MM.1S (cell line): ENCODE data around the gene TMEM238.
"Not testable (repeated sequence)": the region's sequence is repeated elsewhere in the genome, so short reads cannot be mapped to it uniquely, and the experiment has no call there.

Experiments
- DNase-seq: peaks from one replicate; pipeline ENCODE4 v3.0.0-alpha.2; 2015
- H2AFZ ChIP-seq: fragments of 300-600 bp; sonication (generic); 2 replicates; pipeline ENCODE4 v1.6.0; 2016; ENCODE audit warnings: antibody characterized with exemption, low read length
- H3F3A ChIP-seq: fragments of 300-600 bp; sonication (generic); 2 replicates; pipeline ENCODE4 v1.6.1; 2016; ENCODE audit warnings: mild to moderate bottlenecking, antibody characterized with exemption, low read length, moderate library complexity, mixed read lengths; ENCODE audit not compliant: insufficient read depth
- H3K27ac ChIP-seq: fragments of 300-600 bp; sonication (generic); 2 replicates; pipeline ENCODE4 v1.5.1; 2016; ENCODE audit warnings: mild to moderate bottlenecking, low read length
- H3K27me3 ChIP-seq: fragments of 300-600 bp; sonication (generic); replicated peaks from 2 replicates; pipeline ENCODE4 v1.6.0; 2016; ENCODE audit warnings: low read length; ENCODE audit not compliant: insufficient read depth
- H3K36me3 ChIP-seq: fragments of 300-600 bp; sonication (generic); replicated peaks from 2 replicates; pipeline ENCODE4 v1.6.1; 2016; ENCODE audit warnings: mild to moderate bottlenecking, low read length, mixed read lengths; ENCODE audit not compliant: insufficient read depth
- H3K4me1 ChIP-seq: fragments of 300-600 bp; sonication (generic); 2 replicates; pipeline ENCODE4 v1.6.1; 2016; ENCODE audit warnings: low read length, mixed read lengths
- H3K4me2 ChIP-seq: fragments of 300-600 bp; sonication (generic); 2 replicates; pipeline ENCODE4 v1.6.0; 2016; ENCODE audit warnings: low read depth, low read length
- H3K4me3 ChIP-seq: fragments of 300-600 bp; sonication (generic); 2 replicates; pipeline ENCODE4 v1.5.1; 2016; ENCODE audit warnings: low read length, mixed read lengths
- H3K79me2 ChIP-seq: fragments of 300-600 bp; sonication (generic); 2 replicates; pipeline ENCODE4 v1.6.1; 2016; ENCODE audit warnings: mixed run types, low read length, mixed read lengths
- H3K9ac ChIP-seq: fragments of 300-600 bp; sonication (generic); 2 replicates; pipeline ENCODE4 v1.6.1; 2016; ENCODE audit warnings: low read length, mixed read lengths
- H3K9me2 ChIP-seq: fragments of 300-600 bp; sonication (generic); replicated peaks from 2 replicates; pipeline ENCODE4 v1.6.1; 2016; ENCODE audit warnings: mild to moderate bottlenecking, low read length, mixed read lengths; ENCODE audit not compliant: insufficient read depth
- H3K9me3 ChIP-seq: fragments of 300-600 bp; sonication (generic); replicated peaks from 2 replicates; pipeline ENCODE4 v1.6.1; 2016; ENCODE audit warnings: mild to moderate bottlenecking, low read length, mixed read lengths; ENCODE audit not compliant: insufficient read depth
- H4K20me1 ChIP-seq: fragments of 300-600 bp; sonication (generic); 2 replicates; pipeline ENCODE4 v1.6.1; 2016; ENCODE audit warnings: mild to moderate bottlenecking, low read length, moderate library complexity, mixed read lengths; ENCODE audit not compliant: insufficient read depth
- EZH2 ChIP-seq: fragments of 300-600 bp; sonication (generic); optimal IDR thresholded peaks from 2 replicates; pipeline ENCODE3; 2017; ENCODE audit warnings: low read depth, mild to moderate bottlenecking, antibody characterized with exemption, low read length, mixed read lengths
- EZH2phosphoT487 ChIP-seq: fragments of 300-600 bp; sonication (generic); IDR thresholded peaks from 2 replicates; pipeline ENCODE4 v1.6.1; 2018; ENCODE audit warnings: antibody characterized with exemption, low read length
- TF ChIP-seq, protein P1 (sequence below): fragments of 300-600 bp; sonication (generic); IDR thresholded peaks from 2 replicates; pipeline ENCODE4 v1.5.1; 2016; ENCODE audit warnings: antibody characterized with exemption, low read length, mixed read lengths

The TMEM238 gene

DNA sequence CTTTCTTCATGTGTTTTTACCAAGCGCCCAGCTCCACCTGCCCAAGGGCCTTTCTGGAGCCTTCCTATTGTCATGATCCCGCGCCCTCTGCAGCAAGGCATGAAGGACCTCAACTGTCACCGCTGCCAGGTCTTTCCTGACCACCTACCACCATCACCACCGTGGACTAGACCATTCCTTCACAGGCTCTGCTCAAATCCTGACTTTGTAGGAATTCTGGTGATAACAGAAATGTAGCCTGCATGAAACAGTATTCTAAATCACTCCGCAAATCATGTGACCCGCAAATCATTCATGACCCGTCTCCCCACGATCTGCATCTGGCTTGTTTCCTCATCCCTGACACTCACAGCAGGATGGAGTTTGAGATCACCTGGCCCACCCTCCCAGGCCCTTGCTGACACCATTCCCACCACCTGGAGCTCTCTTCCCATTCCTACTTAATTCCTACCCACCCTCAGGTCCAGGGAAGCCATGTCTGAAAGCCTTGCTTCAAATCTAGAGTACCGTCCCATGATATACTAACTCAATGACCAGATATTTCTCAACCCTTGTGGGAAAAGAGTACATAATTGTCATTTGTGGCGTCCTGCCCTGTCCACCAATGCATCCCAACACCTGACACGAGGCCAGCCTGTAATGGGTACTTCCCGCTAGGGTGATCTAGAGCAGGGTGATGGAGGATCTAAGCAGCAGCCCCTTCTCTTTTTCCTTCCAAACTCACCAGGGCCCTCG is 22.2 kb upstream of the TMEM238 start:
- Histone ChIP-seq H2AFZ (no peak overlapping the region), H3F3A (peaks cover 30% of the 10 kb centered on the region), H3K4me3 (peak overlapping the region; percentile 89), H3K9me3 (no peaks in the 10 kb centered on the region), H3K79me2 (peaks cover 46% of the 10 kb centered on the region), H4K20me1 (peaks cover 20% of the 10 kb centered on the region), H3K9me2 (no peaks in the 10 kb centered on the region), H3K4me2 (peak overlapping the region; percentile 98), H3K36me3 (peaks cover 17% of the 10 kb centered on the region), H3K27ac (no peak overlapping the region), H3K4me1 (peaks cover 20% of the 10 kb centered on the region), H3K27me3 (peaks cover 2% of the 10 kb centered on the region; the same call in 1 of the 2 replicates), H3K9ac (peak overlapping the region; percentile 91; the same call in 1 of the 2 replicates)
- TF ChIP-seq EZH2phosphoT487, result no peak
- TF ChIP-seq EZH2, result no peak
- TF ChIP-seq, protein P1, sequence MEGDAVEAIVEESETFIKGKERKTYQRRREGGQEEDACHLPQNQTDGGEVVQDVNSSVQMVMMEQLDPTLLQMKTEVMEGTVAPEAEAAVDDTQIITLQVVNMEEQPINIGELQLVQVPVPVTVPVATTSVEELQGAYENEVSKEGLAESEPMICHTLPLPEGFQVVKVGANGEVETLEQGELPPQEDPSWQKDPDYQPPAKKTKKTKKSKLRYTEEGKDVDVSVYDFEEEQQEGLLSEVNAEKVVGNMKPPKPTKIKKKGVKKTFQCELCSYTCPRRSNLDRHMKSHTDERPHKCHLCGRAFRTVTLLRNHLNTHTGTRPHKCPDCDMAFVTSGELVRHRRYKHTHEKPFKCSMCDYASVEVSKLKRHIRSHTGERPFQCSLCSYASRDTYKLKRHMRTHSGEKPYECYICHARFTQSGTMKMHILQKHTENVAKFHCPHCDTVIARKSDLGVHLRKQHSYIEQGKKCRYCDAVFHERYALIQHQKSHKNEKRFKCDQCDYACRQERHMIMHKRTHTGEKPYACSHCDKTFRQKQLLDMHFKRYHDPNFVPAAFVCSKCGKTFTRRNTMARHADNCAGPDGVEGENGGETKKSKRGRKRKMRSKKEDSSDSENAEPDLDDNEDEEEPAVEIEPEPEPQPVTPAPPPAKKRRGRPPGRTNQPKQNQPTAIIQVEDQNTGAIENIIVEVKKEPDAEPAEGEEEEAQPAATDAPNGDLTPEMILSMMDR, result no peak
- no peak for DNase-seq

DNA sequence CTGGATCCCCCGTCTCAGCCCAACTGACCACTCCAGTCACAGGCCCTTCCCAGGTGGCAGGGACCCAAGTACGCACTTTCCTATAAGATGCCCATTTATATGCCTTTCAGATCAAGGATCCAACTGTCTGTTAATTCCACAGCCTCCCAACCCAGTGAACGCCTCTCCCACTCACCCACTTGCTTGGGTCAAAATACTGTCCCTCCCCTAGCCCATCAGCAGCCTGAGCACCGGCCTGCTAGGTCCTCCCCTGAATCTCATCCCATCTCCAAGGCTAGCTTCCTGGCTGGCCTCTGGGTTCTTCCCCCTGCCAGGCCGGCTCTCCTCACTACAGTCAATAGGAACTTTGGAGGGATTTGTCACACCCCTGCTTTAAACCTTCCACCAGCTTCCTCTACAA is 21.5 kb upstream of the TMEM238 start:
- H3K36me3 ChIP-seq, result peaks cover 21% of the 10 kb centered on the region
- no peak for TF ChIP-seq EZH2phosphoT487
- TF ChIP-seq EZH2, result no peak
- no peaks in the 10 kb centered on the region for H3K27me3 ChIP-seq
- peaks cover 46% of the 10 kb centered on the region for H3K79me2 ChIP-seq
- peaks cover 34% of the 10 kb centered on the region for H3F3A ChIP-seq
- peaks cover 20% of the 10 kb centered on the region for H3K4me1 ChIP-seq
- H3K4me3 ChIP-seq, result peak overlapping the region; percentile 89
- peaks cover 20% of the 10 kb centered on the region for H4K20me1 ChIP-seq
- no peaks in the 10 kb centered on the region for H3K9me2 ChIP-seq
- no peak overlapping the region for H3K9ac ChIP-seq
- H3K27ac ChIP-seq, result no peak overlapping the region
- no peaks in the 10 kb centered on the region for H3K9me3 ChIP-seq
- DNase-seq, result no peak
- H3K4me2 ChIP-seq, result peak overlapping the region; percentile 98
- H2AFZ ChIP-seq, result no peak overlapping the region

DNA sequence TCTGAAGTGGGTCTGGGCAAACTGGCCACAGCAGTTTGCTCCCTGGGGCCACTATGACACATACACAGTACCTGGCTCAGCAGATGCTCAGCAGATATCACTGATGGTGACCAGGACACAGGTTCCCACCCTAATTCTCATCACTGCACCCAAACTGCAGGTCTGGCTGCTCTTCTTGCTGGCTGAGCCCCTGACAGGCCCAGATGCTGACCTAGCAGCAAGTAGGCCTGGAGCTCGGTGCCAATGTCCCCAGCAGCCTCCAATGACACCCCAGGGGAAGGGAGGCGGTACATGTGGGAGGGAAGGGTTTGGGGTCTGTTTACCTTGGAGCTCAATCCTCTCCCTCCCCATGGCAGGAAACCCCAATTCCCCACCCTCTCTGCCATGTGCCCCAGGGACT is 18.4 kb upstream of the TMEM238 start:
- Histone ChIP-seq H4K20me1 (peaks cover 20% of the 10 kb centered on the region), H3K27me3 (no peaks in the 10 kb centered on the region), H2AFZ (no peak overlapping the region), H3K27ac (no peak overlapping the region), H3K4me3 (no peak overlapping the region), H3K79me2 (peaks cover 46% of the 10 kb centered on the region), H3K4me2 (no peak overlapping the region), H3K4me1 (peaks cover 14% of the 10 kb centered on the region), H3K9me3 (no peaks in the 10 kb centered on the region), H3K36me3 (peaks cover 21% of the 10 kb centered on the region), H3K9me2 (no peaks in the 10 kb centered on the region), H3K9ac (no peak overlapping the region), H3F3A (peaks cover 44% of the 10 kb centered on the region)
- no peak for DNase-seq
- TF ChIP-seq EZH2, result no peak
- TF ChIP-seq EZH2phosphoT487, result no peak
- TF ChIP-seq, protein P1, result no peak

DNA sequence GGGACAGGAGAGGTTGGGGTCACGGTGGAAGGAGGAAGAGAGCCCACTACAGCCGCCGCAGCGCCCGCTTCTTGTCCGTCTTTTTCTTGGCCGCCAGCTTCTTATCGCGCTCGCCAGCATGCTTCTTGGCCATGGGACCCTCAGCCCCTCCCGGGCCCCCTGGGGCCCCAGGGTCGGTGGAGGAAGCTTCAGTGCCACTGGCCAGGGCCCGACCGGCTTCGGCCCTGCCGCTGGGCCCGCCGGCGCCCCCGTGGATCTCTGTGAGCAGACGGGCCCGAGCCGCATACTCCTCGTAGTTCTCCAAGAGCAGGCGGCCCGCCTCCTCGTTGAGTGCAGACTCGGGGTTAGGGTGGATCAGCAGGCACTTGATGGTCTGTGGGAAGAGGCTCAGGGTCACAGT is 17.3 kb upstream of the TMEM238 start:
- not testable (repeated sequence) for H3K4me2 ChIP-seq, H3K9me2 ChIP-seq, H3K9me3 ChIP-seq, H3K9ac ChIP-seq, H3K4me3 ChIP-seq, H3K27me3 ChIP-seq, H2AFZ ChIP-seq, H3K27ac ChIP-seq, DNase-seq
- peaks cover 35% of the 10 kb centered on the region for H3K79me2 ChIP-seq
- peaks cover 11% of the 10 kb centered on the region for H3K4me1 ChIP-seq
- H4K20me1 ChIP-seq, result peaks cover 18% of the 10 kb centered on the region
- peaks cover 44% of the 10 kb centered on the region for H3F3A ChIP-seq
- H3K36me3 ChIP-seq, result peaks cover 20% of the 10 kb centered on the region
